ENCODE data around the gene VIPR2. TPM values are rescaled to one million over a fixed set of nuclear protein-coding genes. Genes with fewer than 3 reads are reported as not detected.

The VIPR2 gene
- total RNA-seq, 1 experiment from 2014 or later, result not detected

- DNase-seq (ENCODE audit: unreplicated experiment), result no peak
- POLR2A ChIA-PET, result no interaction called here
- no peak overlapping the region for H3K4me3 Mint-ChIP-seq (ENCODE audit: unreplicated experiment)
- intact Hi-C loops (cut with micrococcal nuclease), result no loop called here
- no peaks in the 10 kb centered on the region for H3K4me1 Mint-ChIP-seq (ENCODE audit: insufficient read depth, unreplicated experiment)
- TF ChIP-seq, protein P1, sequence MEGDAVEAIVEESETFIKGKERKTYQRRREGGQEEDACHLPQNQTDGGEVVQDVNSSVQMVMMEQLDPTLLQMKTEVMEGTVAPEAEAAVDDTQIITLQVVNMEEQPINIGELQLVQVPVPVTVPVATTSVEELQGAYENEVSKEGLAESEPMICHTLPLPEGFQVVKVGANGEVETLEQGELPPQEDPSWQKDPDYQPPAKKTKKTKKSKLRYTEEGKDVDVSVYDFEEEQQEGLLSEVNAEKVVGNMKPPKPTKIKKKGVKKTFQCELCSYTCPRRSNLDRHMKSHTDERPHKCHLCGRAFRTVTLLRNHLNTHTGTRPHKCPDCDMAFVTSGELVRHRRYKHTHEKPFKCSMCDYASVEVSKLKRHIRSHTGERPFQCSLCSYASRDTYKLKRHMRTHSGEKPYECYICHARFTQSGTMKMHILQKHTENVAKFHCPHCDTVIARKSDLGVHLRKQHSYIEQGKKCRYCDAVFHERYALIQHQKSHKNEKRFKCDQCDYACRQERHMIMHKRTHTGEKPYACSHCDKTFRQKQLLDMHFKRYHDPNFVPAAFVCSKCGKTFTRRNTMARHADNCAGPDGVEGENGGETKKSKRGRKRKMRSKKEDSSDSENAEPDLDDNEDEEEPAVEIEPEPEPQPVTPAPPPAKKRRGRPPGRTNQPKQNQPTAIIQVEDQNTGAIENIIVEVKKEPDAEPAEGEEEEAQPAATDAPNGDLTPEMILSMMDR (IDR thresholded peaks at IDR 0.05; ENCODE audit: unreplicated experiment), result no peak
- CTCF ChIA-PET, result interaction anchor here (3.5 kb wide), 1 partner anchor 16 kb away, joined by 15 read pairs; no protein-coding TSS in a partner anchor
- BruUV-seq (replicated peaks), result no TSS peak
- no peak overlapping the region for H3K27ac Mint-ChIP-seq (ENCODE audit: low read depth, unreplicated experiment)
- no peaks in the 10 kb centered on the region for H3K9me3 Mint-ChIP-seq (ENCODE audit: unreplicated experiment)
- no peaks in the 10 kb centered on the region for H3K36me3 Mint-ChIP-seq (ENCODE audit: insufficient read depth, unreplicated experiment)
- H3K27me3 Mint-ChIP-seq (ENCODE audit: insufficient read depth, unreplicated experiment), result no peaks in the 10 kb centered on the region
Measured at GRCh38 chr7:158992759-158993158, 151.9 kb downstream of the VIPR2 start.

- TF ChIP-seq, protein P1 (IDR thresholded peaks at IDR 0.05; ENCODE audit: unreplicated experiment), result no peak
- H3K27ac Mint-ChIP-seq (ENCODE audit: low read depth, unreplicated experiment), result no peak overlapping the region
- no TSS peak for BruUV-seq (replicated peaks)
- POLR2A ChIA-PET, result no interaction called here
- no peaks in the 10 kb centered on the region for H3K27me3 Mint-ChIP-seq (ENCODE audit: insufficient read depth, unreplicated experiment)
- CTCF ChIA-PET, result interaction anchor here (3.5 kb wide), 1 partner anchor 15 kb away, joined by 15 read pairs; no protein-coding TSS in a partner anchor
- no peak for DNase-seq (ENCODE audit: unreplicated experiment)
- H3K36me3 Mint-ChIP-seq (ENCODE audit: insufficient read depth, unreplicated experiment), result no peaks in the 10 kb centered on the region
- H3K4me3 Mint-ChIP-seq (ENCODE audit: unreplicated experiment), result no peak overlapping the region
- no peaks in the 10 kb centered on the region for H3K9me3 Mint-ChIP-seq (ENCODE audit: unreplicated experiment)
- H3K4me1 Mint-ChIP-seq (ENCODE audit: insufficient read depth, unreplicated experiment), result no peaks in the 10 kb centered on the region
- intact Hi-C loops (cut with micrococcal nuclease), result no loop called here
Measured at GRCh38 chr7:158991824-158992621, 152.6 kb downstream of the VIPR2 start.

DNA sequence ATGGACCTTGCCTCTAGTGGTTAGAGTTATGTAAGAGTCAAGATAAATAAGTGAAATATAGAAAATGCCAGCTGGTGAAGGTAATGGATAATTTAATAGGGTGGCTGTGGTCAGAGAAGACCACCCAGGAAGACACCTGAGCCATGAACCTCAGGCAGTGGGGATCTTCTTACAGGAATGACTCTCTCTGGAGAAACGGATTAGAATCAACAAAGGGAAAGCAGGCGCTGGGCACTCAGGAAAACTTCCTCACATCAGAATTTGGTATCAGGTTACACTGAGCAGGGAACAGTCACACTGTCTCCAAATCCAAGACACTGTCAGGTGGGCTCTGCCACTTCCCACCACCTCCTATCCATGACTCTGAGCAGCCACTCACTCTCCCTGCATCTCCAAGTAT, 155.7 kb downstream of the VIPR2 start:
- Mint-ChIP-seq H3K27ac (ENCODE audit: low read depth, unreplicated experiment) (no peak overlapping the region), H3K4me3 (ENCODE audit: unreplicated experiment) (no peak overlapping the region), H3K4me1 (ENCODE audit: insufficient read depth, unreplicated experiment) (no peaks in the 10 kb centered on the region), H3K9me3 (ENCODE audit: unreplicated experiment) (peaks cover 7% of the 10 kb centered on the region), H3K27me3 (ENCODE audit: insufficient read depth, unreplicated experiment) (no peaks in the 10 kb centered on the region), H3K36me3 (ENCODE audit: insufficient read depth, unreplicated experiment) (no peaks in the 10 kb centered on the region)
- no peak for DNase-seq (ENCODE audit: unreplicated experiment)
- BruUV-seq (replicated peaks), result no TSS peak
- ChIA-PET CTCF (interaction anchor here (0.9 kb wide), 1 partner anchor 11 kb away, joined by 3 read pairs; no protein-coding TSS in a partner anchor), POLR2A (no interaction called here)
- TF ChIP-seq, protein P1 (IDR thresholded peaks at IDR 0.05; ENCODE audit: unreplicated experiment), result no peak
- intact Hi-C loops (cut with micrococcal nuclease), result no loop called here

- peaks cover 7% of the 10 kb centered on the region for H3K9me3 Mint-ChIP-seq (ENCODE audit: unreplicated experiment)
- no TSS peak for BruUV-seq (replicated peaks)
- H3K4me3 Mint-ChIP-seq (ENCODE audit: unreplicated experiment), result no peak overlapping the region
- ChIA-PET CTCF (interaction anchor here (0.9 kb wide), 1 partner anchor 11 kb away, joined by 3 read pairs; no protein-coding TSS in a partner anchor), POLR2A (no interaction called here)
- no peaks in the 10 kb centered on the region for H3K27me3 Mint-ChIP-seq (ENCODE audit: insufficient read depth, unreplicated experiment)
- intact Hi-C loops (cut with micrococcal nuclease), result no loop called here
- TF ChIP-seq, protein P1 (IDR thresholded peaks at IDR 0.05; ENCODE audit: unreplicated experiment), result no peak
- no peak overlapping the region for H3K27ac Mint-ChIP-seq (ENCODE audit: low read depth, unreplicated experiment)
- no peaks in the 10 kb centered on the region for H3K36me3 Mint-ChIP-seq (ENCODE audit: insufficient read depth, unreplicated experiment)
- no peak for DNase-seq (ENCODE audit: unreplicated experiment)
- H3K4me1 Mint-ChIP-seq (ENCODE audit: insufficient read depth, unreplicated experiment), result no peaks in the 10 kb centered on the region
Measured at GRCh38 chr7:158988302-158988862, 156.3 kb downstream of the VIPR2 start.
